Medulla oblongata (tissue), 1 donor: ENCODE results near the gene SPNS2.

Experiments used
- DNase-seq: peaks from one replicate; pipeline ENCODE4 v3.0.0-alpha.2; 2015; ENCODE audit errors: extremely low spot score

The SPNS2 gene

GRCh38 chr17:4549781-4550533 lies 51.3 kb downstream of the SPNS2 start:
- no peak for DNase-seq

GRCh38 chr17:4550534-4551039 lies 51.9 kb downstream of the SPNS2 start:
- no peak for DNase-seq

GRCh38 chr17:4551141-4551540 lies 52.5 kb downstream of the SPNS2 start:
- DNase-seq: no peak

- no peak for DNase-seq
Observed at GRCh38 chr17:4551796-4552525, 53.3 kb downstream of the SPNS2 start.

- DNase-seq: no peak
Observed at GRCh38 chr17:4553669-4554068, 55.0 kb downstream of the SPNS2 start.

- no peak for DNase-seq
Observed at GRCh38 chr17:4554441-4554996, 55.8 kb downstream of the SPNS2 start.

- peak; percentile 96 for DNase-seq
Observed at GRCh38 chr17:4554997-4555799, 56.5 kb downstream of the SPNS2 start, which contains the start of gene MYBBP1A. Gene MYBBP1A, minus strand, starts transcription at chr17:4555384. Its CDS starts 60 bp downstream, at chr17:4555324.

GRCh38 chr17:4555873-4556759 lies 57.4 kb downstream of the SPNS2 start:
- no peak for DNase-seq

- DNase-seq: no peak
Observed at GRCh38 chr17:4556996-4557395, 58.3 kb downstream of the SPNS2 start.

- DNase-seq: no peak
Observed at GRCh38 chr17:4557626-4558346, 59.1 kb downstream of the SPNS2 start.

- no peak for DNase-seq
Observed at GRCh38 chr17:4558347-4558971, 59.8 kb downstream of the SPNS2 start.

- DNase-seq: no peak
Observed at GRCh38 chr17:4559139-4559791, 60.6 kb downstream of the SPNS2 start.

- no peak for DNase-seq
Observed at GRCh38 chr17:4559966-4560365, 61.3 kb downstream of the SPNS2 start.

GRCh38 chr17:4560421-4560820 lies 61.7 kb downstream of the SPNS2 start, which contains the start of gene GGT6:
Gene GGT6, minus strand, starts transcription at chr17:4560577. Its CDS starts 56 bp downstream, at chr17:4560521.
- DNase-seq: no peak

- no peak for DNase-seq
Observed at GRCh38 chr17:4560837-4561256, 62.2 kb downstream of the SPNS2 start.

- DNase-seq: no peak
Observed at GRCh38 chr17:4562015-4562969, 63.6 kb downstream of the SPNS2 start.

- DNase-seq: peak; percentile 90
Observed at GRCh38 chr17:4565209-4566141, 66.8 kb downstream of the SPNS2 start.
